CD14-positive monocyte (primary cell): Measurements from ENCODE around the gene RAB26. TPM values are rescaled to one million over a fixed set of nuclear protein-coding genes. Genes with fewer than 3 reads are reported as not detected.
"Not testable (repeated sequence)": the region's sequence is repeated elsewhere in the genome, so short reads cannot be mapped to it uniquely, and the experiment has no call there.

Experiments used
- DNase-seq, 3 donors: peaks; one replicate each; pipeline ENCODE4 v3.0.0-alpha.2; 2011 to 2022
- H2AFZ ChIP-seq: 2 replicates; pipeline ENCODE4 v1.6.0; 2012; ENCODE audit warnings: mild to moderate bottlenecking, low read depth, low read length, inconsistent platforms; ENCODE audit not compliant: insufficient read depth, poor library complexity, severe bottlenecking
- H3K27ac ChIP-seq, 2 donors: 1 replicate in 1 of 2; 2 replicates in 1 of 2; pipeline ENCODE4 v1.5.1; 2012 to 2013; ENCODE audit warnings: low read length in 2 of 2, control low read depth in 1 of 2, inconsistent platforms in 1 of 2, low read depth in 1 of 2, mild to moderate bottlenecking in 1 of 2
- H3K27me3 ChIP-seq, 2 donors: one replicate each; pipeline versions ENCODE4 v1.6.0 to v1.6.1; 2011 to 2013; ENCODE audit warnings: low read length in 2 of 2; ENCODE audit not compliant: control insufficient read depth in 2 of 2, insufficient read depth in 2 of 2
- H3K36me3 ChIP-seq, 2 donors: replicated peaks in 1 of 2; 1 replicate in 1 of 2; 2 replicates in 1 of 2; pipeline versions ENCODE4 v1.5.1 to v1.6.1; 2012 to 2013; ENCODE audit warnings: low read length in 2 of 2, control low read depth in 1 of 2, inconsistent platforms in 1 of 2, mild to moderate bottlenecking in 1 of 2; ENCODE audit not compliant: insufficient read depth in 2 of 2, control insufficient read depth in 1 of 2
- H3K4me1 ChIP-seq, 2 donors: 1 replicate in 1 of 2; 2 replicates in 1 of 2; pipeline versions ENCODE4 v1.5.1 to v1.6.1; 2012 to 2013; ENCODE audit warnings: low read length in 2 of 2, control low read depth in 1 of 2, inconsistent platforms in 1 of 2, mild to moderate bottlenecking in 1 of 2, moderate library complexity in 1 of 2; ENCODE audit not compliant: insufficient read depth in 2 of 2, control insufficient read depth in 1 of 2
- H3K4me2 ChIP-seq: replicated peaks from 2 replicates; pipeline ENCODE3; 2012; ENCODE audit warnings: low read length, moderate library complexity, mild to moderate bottlenecking; ENCODE audit not compliant: poor library complexity, severe bottlenecking; ENCODE audit errors: extremely low read depth
- H3K4me3 ChIP-seq, 3 experiments: fragments of 200-600 bp in 1 of 3; sonication (generic) in 1 of 3; replicated peaks in 1 of 3; 1 replicate in 2 of 3; 2 replicates in 1 of 3; pipeline ENCODE4 v1.5.1; 2011 to 2013; ENCODE audit warnings: low read length in 3 of 3, mild to moderate bottlenecking in 3 of 3, control low read depth in 2 of 3, low read depth in 2 of 3, inconsistent platforms in 1 of 3, moderate library complexity in 1 of 3
- H3K79me2 ChIP-seq: 2 replicates; pipeline ENCODE4 v1.6.0; 2012; ENCODE audit warnings: mild to moderate bottlenecking, control low read depth, inconsistent platforms, low read length, moderate library complexity; ENCODE audit not compliant: insufficient read depth
- H3K9ac ChIP-seq: 2 replicates; pipeline ENCODE4 v1.6.0; 2017; ENCODE audit warnings: low read length, mild to moderate bottlenecking; ENCODE audit not compliant: insufficient read depth, poor library complexity, severe bottlenecking
- H3K9me3 ChIP-seq, 2 donors: replicated peaks in 1 of 2; 1 replicate in 1 of 2; 2 replicates in 1 of 2; pipeline versions ENCODE4 v1.5.1 to v1.6.1; 2012 to 2013; ENCODE audit warnings: low read length in 2 of 2, control low read depth in 1 of 2; ENCODE audit not compliant: control insufficient read depth in 1 of 2, insufficient read depth in 1 of 2
- H4K20me1 ChIP-seq: 2 replicates; pipeline ENCODE4 v1.6.0; 2012; ENCODE audit warnings: mild to moderate bottlenecking, low read length, control low read depth, moderate library complexity; ENCODE audit not compliant: insufficient read depth
- H3K27ac Mint-ChIP-seq, 7 donors: one replicate each; pipeline ENCODE4 v1.8.0; 2020; ENCODE audit warnings: mild to moderate bottlenecking in 7 of 7, mixed read lengths in 7 of 7, moderate library complexity in 6 of 7, inconsistent platforms in 2 of 7
- H3K27me3 Mint-ChIP-seq, 3 donors: one replicate each; pipeline ENCODE4 v1.8.0; 2021 to 2022; ENCODE audit warnings: low read depth in 3 of 3, mild to moderate bottlenecking in 3 of 3, mixed read lengths in 3 of 3, moderate library complexity in 3 of 3, inconsistent platforms in 1 of 3
- H3K36me3 Mint-ChIP-seq, 2 donors: one replicate each; pipeline ENCODE4 v1.8.0; 2020; ENCODE audit warnings: mixed read lengths in 2 of 2, inconsistent platforms in 1 of 2, mild to moderate bottlenecking in 1 of 2
- H3K4me1 Mint-ChIP-seq: one replicate; pipeline ENCODE4 v1.8.0; 2020; ENCODE audit warnings: mild to moderate bottlenecking, mixed read lengths
- H3K4me3 Mint-ChIP-seq, 2 donors: one replicate each; pipeline ENCODE4 v1.8.0; 2020; ENCODE audit warnings: mild to moderate bottlenecking in 2 of 2, mixed read lengths in 2 of 2, moderate library complexity in 1 of 2
- H3K9me3 Mint-ChIP-seq, 7 donors: one replicate each; pipeline ENCODE4 v1.8.0; 2020 to 2022; ENCODE audit warnings: mixed read lengths in 7 of 7, mild to moderate bottlenecking in 6 of 7, moderate library complexity in 6 of 7, inconsistent platforms in 2 of 7
- CTCF ChIP-seq: fragments of 200-600 bp; IDR thresholded peaks from one replicate; pipeline ENCODE4 v1.8.0; 2022; ENCODE audit warnings: antibody characterized with exemption, mild to moderate bottlenecking
- WGBS: methylation state at CpG from one replicate; pipeline ENCODE4 v1.1.5; 2013; ENCODE audit warnings: missing lambda C conversion rate; ENCODE audit not compliant: insufficient coverage; 5-methylcytosine and 5-hydroxymethylcytosine counted together
- intact Hi-C, 2 donors: fragments of 100-400 bp; cut with micrococcal nuclease; formaldehyde crosslinking; loops; one replicate each; pipeline versions ENCODE4 v1.15.0 to v1.15.1; 2023
- polyA plus RNA-seq, 3 donors: library from polyadenylated mRNA; depleted of rRNA in 1 of 3; unstranded in 2 of 3; stranded (reverse) in 1 of 3; fragments of 300-500 nt in 2 of 3; fragments of >200 nt in 1 of 3; fragmentation: Illumina TruSeq in 2 of 3; gene quantifications; 1 replicate in 2 of 3; 2 replicates in 1 of 3; pipeline ENCODE4 v1.2.3, GENCODE V29; 2012 to 2021

Gene RAB26
- polyA plus RNA-seq, 3 donors: not detected

GRCh38 chr16:2199621-2200139 is 51.3 kb downstream of the RAB26 start:
- no peak for TF ChIP-seq CTCF
- Histone ChIP-seq H3K36me3 (no peaks in the 10 kb centered on the region), H3K4me2 (no peak overlapping the region), H3K79me2 (no peaks in the 10 kb centered on the region), H3K27ac (no peak overlapping the region), H3K4me3 (no peak overlapping the region), H3K4me1 (peaks cover 7 to 13% of the 10 kb centered on the region in 2 donors), H3K9ac (no peak overlapping the region), H2AFZ (no peak overlapping the region), H3K9me3 (peaks cover 0 to 7% of the 10 kb centered on the region in 2 donors), H3K27me3 (peaks cover 31 to 42% of the 10 kb centered on the region in 2 donors), H4K20me1 (no peaks in the 10 kb centered on the region)
- Mint-ChIP-seq H3K4me1 (peaks cover 10% of the 10 kb centered on the region), H3K27me3 (peaks cover 41 to 64% (median 41%) of the 10 kb centered on the region in 3 donors), H3K27ac (no peak overlapping the region), H3K9me3 (peaks cover 0 to 17% (median 4%) of the 10 kb centered on the region in 7 donors), H3K4me3 (no peak overlapping the region), H3K36me3 (no peaks in the 10 kb centered on the region)
- 86% methylated on average over 10 of the region's 14 CpGs for WGBS
- no peak for DNase-seq
- intact Hi-C loops: loop anchor here in 1 of 2 donors (5.0 kb wide), 1 partner anchor 53 kb away; the partner anchor contains the start of gene ECI1

GRCh38 chr16:2200313-2200712 is 51.9 kb downstream of the RAB26 start:
- H3K4me3 ChIP-seq: no peak overlapping the region
- H2AFZ ChIP-seq: no peak overlapping the region
- H4K20me1 ChIP-seq: no peaks in the 10 kb centered on the region
- H3K4me3 Mint-ChIP-seq: no peak overlapping the region
- peaks cover 35 to 57% (median 35%) of the 10 kb centered on the region in 3 donors for H3K27me3 Mint-ChIP-seq
- H3K27me3 ChIP-seq: peaks cover 25 to 35% of the 10 kb centered on the region in 2 donors
- H3K27ac Mint-ChIP-seq: no peak overlapping the region
- peaks cover 8% of the 10 kb centered on the region for H3K4me1 Mint-ChIP-seq
- no peak overlapping the region for H3K27ac ChIP-seq
- H3K9me3 Mint-ChIP-seq: peaks cover 0 to 12% (median 3%) of the 10 kb centered on the region in 7 donors
- no peaks in the 10 kb centered on the region for H3K79me2 ChIP-seq
- no peak for DNase-seq
- H3K36me3 Mint-ChIP-seq: no peaks in the 10 kb centered on the region
- no peaks in the 10 kb centered on the region for H3K36me3 ChIP-seq
- 100% methylated on average over 3 of the region's 6 CpGs for WGBS
- H3K9ac ChIP-seq: no peak overlapping the region
- peaks cover 11 to 18% of the 10 kb centered on the region in 2 donors for H3K4me1 ChIP-seq
- intact Hi-C loops: no loop called here
- TF ChIP-seq CTCF: no peak
- H3K4me2 ChIP-seq: no peak overlapping the region
- peaks cover 0 to 7% of the 10 kb centered on the region in 2 donors for H3K9me3 ChIP-seq

GRCh38 chr16:2203119-2203688 is 54.8 kb downstream of the RAB26 start:
- peaks cover 25% of the 10 kb centered on the region for H3K4me1 Mint-ChIP-seq
- H3K4me2 ChIP-seq, H3K9ac ChIP-seq, H3K4me3 Mint-ChIP-seq, intact Hi-C loops, H3K27ac ChIP-seq, H2AFZ ChIP-seq, DNase-seq, H3K27ac Mint-ChIP-seq, H3K9me3 Mint-ChIP-seq, H3K4me3 ChIP-seq, H3K9me3 ChIP-seq: not testable (repeated sequence)
- H3K27me3 Mint-ChIP-seq: peaks cover 14 to 34% (median 18%) of the 10 kb centered on the region in 3 donors
- peaks cover 15% of the 10 kb centered on the region for H3K79me2 ChIP-seq
- H3K4me1 ChIP-seq: peaks cover 23 to 27% of the 10 kb centered on the region in 2 donors
- 96% methylated on average over 2 of the region's 8 CpGs for WGBS
- H4K20me1 ChIP-seq: peaks cover 13% of the 10 kb centered on the region
- H3K36me3 Mint-ChIP-seq: peaks cover 10 to 15% of the 10 kb centered on the region in 2 donors
- H3K36me3 ChIP-seq: peaks cover 11 to 15% of the 10 kb centered on the region in 2 donors
- H3K27me3 ChIP-seq: peaks cover 6 to 16% of the 10 kb centered on the region in 2 donors
